Fibroblast of skin of left quadriceps (primary cell): ENCODE measurements around the gene SAP30BP.

Experiments
- DNase-seq, 2 experiments: peaks; one replicate each; pipeline ENCODE4 v3.0.0-alpha.2; 2013; ENCODE audit warnings: low read depth in 2 of 2

Gene SAP30BP

DNA sequence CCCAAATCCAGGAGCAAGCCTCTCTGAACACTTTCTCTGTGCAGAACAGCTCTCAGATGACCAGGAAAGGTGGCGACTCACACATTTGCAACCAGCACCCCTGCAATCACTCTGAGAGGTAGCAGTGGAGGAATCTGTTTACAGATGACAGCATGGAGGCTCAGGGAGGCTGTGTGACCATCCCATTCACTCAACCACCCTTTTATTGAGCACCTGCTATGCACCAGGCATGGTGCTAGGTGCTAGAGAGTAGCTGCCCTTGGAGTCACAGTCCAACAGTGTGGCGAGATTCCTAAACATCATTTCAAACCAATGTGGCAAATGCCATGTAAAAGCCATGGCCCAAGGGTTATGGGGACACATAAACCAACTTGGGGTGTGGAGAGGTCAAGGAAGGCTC lies 52.6 kb downstream of the SAP30BP start:
- no peak for DNase-seq

- no peak for DNase-seq
These were observed 53.7 kb downstream of the SAP30BP start, which contains the start of gene ITGB4 for GRCh38 chr17:75720656-75721462. TSS of gene ITGB4 (plus strand) at chr17:75721459. CDS start at chr17:75724704, 3,245 bp downstream.

GRCh38 chr17:75721463-75722011 lies 54.4 kb downstream of the SAP30BP start:
- DNase-seq: no peak

DNA sequence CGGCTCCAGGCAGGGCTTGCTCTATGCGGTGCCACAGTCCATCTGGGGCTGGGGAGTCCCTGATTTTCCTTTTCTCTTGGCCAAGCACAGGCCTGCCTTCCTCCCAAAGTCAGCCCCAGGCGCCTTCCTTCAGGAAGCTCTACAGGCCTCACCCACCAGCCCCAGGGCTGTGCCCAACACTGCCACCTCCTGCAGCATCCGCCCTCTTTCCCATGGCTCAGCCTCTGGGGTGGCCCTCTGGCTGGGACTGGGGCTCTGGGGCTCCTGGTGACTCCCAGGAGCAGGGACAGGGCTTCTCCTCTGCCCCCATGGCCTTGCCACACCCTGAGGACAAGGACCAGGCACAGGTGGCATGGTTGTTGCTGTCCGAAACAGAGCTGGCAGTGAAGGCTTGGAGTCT lies 54.9 kb downstream of the SAP30BP start:
- no peak for DNase-seq

GRCh38 chr17:75722542-75723095 lies 55.5 kb downstream of the SAP30BP start:
- DNase-seq: no peak

GRCh38 chr17:75723171-75723930 lies 56.2 kb downstream of the SAP30BP start:
- DNase-seq: no peak

DNA sequence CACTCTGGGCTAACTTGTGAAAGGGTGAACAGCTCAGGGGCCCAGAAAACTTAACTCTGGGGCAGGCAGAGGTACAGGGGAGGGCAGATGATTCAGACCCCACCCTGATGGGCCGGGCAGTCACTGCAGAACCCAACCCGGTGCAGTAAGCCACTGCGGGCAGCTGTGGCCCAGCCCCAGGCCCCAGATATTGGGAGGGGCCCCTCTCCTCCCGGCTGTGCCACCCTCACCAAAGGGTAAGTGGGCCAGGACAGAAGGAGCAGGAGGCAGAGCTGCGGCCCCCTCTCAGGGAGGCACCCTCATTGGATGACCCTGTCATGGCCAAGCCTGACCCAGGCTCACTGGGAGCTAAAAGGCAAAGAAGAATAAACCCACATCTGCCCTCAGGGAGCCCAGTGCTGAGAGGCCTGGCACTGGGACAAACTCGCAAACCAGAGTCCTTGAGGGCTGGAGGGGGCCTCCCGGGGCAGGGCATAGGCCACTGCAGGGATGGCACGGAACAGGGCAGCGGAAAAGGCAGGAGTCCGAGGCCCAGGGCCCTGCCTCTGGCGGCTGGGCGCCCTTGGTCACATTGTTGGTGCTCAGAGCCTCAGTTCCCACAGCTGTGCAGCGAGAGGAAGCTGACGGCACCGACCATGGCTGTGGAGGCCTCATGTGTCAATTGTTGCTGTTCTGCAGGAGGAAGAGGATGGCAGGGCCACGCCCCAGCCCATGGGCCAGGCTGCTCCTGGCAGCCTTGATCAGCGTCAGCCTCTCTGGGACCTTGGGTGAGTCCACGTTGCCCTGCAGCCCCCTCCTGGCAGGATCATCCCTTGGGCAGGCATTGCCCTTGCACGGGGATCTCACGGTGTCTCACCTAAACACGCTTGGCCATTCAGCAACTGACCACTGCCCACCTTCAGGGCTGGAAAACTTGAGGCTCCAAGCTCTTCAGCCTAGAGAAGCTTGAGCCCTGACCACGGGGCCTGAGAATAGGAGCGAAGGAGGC lies 57.2 kb downstream of the SAP30BP start:
- DNase-seq: no peak

DNA sequence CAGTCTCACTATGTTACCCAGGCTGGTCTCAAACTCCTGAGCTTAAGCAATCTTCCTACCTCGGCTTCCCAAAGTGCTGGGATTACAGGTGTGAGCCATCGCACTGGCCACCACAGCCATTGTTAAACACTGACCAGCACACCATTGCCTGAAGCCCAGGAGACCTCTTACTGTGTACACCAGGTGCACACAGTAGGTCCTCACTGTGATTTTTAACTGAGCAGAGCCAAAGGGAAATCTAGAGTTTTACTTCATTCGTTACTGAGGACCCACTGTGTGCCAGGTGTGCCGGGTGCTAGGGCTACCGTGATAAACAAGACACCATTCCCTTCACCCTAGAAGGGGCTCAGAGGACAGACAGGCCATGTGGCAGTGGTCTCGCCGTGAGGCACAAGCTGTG lies 58.4 kb downstream of the SAP30BP start:
- DNase-seq: no peak

- no peak for DNase-seq
These were observed 60.3 kb downstream of the SAP30BP start for GRCh38 chr17:75727391-75727790.

DNA sequence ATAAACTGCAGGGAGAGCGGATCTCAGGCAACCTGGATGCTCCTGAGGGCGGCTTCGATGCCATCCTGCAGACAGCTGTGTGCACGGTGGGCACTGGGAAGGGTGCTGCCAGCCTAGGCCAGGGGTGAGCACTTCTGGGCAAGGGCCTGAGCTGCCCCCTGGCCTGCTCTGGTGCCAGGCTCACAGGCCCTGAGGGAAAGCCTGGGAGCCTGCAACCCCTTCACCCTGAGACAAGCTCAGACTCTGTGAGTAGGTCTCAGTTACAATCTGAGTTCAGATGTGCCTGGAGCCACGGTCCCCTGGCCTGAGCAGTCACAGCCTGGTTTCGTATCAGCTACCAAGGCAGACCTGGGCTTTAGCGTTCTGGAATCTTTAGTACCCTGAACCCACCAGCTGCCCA lies 62.2 kb downstream of the SAP30BP start:
- no peak for DNase-seq

DNA sequence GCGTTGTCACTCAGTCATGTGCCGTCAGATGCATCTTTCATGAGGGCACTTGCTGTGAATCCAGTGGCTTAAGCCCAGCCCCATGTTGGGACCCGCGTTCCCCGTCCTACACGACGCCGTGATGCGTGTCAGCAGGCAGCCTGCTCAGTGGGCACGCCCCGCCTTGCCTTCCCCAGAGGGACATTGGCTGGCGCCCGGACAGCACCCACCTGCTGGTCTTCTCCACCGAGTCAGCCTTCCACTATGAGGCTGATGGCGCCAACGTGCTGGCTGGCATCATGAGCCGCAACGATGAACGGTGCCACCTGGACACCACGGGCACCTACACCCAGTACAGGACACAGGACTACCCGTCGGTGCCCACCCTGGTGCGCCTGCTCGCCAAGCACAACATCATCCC lies 62.9 kb downstream of the SAP30BP start:
- DNase-seq: no peak

GRCh38 chr17:75731086-75731715 lies 64.1 kb downstream of the SAP30BP start:
- DNase-seq: no peak

DNA sequence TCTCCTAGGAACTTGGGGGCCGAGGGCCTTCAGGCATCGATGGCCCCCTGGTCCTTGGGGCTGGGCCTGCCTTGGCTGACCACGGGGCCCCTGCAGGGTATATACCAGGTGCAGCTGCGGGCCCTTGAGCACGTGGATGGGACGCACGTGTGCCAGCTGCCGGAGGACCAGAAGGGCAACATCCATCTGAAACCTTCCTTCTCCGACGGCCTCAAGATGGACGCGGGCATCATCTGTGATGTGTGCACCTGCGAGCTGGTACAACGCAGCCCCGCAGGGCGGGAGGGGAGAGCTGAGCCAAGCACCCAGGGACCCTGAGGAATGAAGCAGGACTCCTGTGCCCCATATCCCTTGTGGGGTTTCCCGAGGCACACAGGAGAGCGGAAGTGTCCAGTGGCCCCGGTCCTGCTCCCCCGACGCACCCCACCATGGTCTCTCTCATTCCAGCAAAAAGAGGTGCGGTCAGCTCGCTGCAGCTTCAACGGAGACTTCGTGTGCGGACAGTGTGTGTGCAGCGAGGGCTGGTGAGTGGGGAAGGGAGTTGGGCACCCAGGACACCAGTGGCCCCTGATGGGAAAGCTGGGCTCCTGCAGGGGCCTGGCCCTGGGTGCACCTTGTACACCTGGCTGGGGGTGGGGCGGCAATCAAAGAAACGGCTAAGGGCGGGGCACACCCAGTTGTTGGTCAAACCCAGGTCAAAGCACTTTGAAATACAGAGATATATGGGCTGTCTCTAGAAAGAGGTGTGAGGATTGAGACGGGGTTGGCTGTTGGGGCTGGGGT lies 64.8 kb downstream of the SAP30BP start:
- DNase-seq: no peak

DNA sequence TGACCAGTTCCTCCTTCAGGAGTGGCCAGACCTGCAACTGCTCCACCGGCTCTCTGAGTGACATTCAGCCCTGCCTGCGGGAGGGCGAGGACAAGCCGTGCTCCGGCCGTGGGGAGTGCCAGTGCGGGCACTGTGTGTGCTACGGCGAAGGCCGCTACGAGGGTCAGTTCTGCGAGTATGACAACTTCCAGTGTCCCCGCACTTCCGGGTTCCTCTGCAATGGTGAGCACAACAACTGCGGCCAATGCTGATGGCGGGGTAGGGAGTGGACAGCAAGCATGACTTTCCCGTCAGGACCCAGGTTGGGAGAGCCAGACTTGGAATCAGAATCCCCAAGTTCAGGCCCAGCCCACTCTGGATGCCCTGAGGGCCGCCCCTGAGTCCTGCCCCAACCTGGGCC lies 66.3 kb downstream of the SAP30BP start:
- no peak for DNase-seq

GRCh38 chr17:75734674-75735294 lies 67.6 kb downstream of the SAP30BP start:
- no peak for DNase-seq

DNA sequence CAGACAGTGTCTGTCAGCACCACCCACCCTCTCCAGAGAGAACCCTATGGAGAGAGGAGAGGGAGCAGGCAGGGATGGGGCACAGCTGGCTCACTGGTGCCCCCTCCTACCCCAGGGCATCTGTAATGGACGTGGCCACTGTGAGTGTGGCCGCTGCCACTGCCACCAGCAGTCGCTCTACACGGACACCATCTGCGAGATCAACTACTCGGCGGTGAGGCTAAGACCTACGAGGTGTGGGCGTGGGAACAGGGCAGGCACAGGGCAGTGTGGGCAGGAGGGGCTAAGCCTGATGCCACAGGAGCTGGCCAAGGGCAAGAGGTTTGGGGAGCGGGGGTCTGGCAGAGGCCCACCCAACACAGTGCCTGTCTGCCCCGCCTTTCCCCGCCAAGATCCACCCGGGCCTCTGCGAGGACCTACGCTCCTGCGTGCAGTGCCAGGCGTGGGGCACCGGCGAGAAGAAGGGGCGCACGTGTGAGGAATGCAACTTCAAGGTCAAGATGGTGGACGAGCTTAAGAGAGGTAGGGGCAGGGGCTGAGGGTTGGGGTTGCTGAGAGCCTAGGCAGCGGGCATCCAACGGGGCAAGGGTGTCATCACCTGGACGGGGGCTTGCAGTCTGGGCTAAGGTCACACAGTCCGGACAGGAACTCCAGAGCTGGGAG lies 69.2 kb downstream of the SAP30BP start:
- DNase-seq: no peak

- DNase-seq: no peak
These were observed 70.2 kb downstream of the SAP30BP start for GRCh38 chr17:75737133-75737962.

- no peak for DNase-seq
These were observed 71.2 kb downstream of the SAP30BP start for GRCh38 chr17:75738218-75738802.
